SK-N-MC (cell line): Measurements from ENCODE around the gene ARID2.

Experiments
- EZH2 ChIP-seq: fragments of 200-600 bp; sonication (generic); IDR thresholded peaks from one replicate; pipeline ENCODE4 v1.6.1; 2017; ENCODE audit warnings: antibody characterized with exemption
- FOXP2 ChIP-seq: optimal IDR thresholded peaks from 2 replicates; pipeline ENCODE3; 2011; ENCODE audit warnings: mild to moderate bottlenecking, moderate library complexity; ENCODE audit not compliant: insufficient read depth; ENCODE audit errors: extremely low read length, control extremely low read depth
- POLR2AphosphoS5 ChIP-seq: IDR thresholded peaks from 2 replicates; pipeline ENCODE4 v1.6.1; 2012; ENCODE audit warnings: mild to moderate bottlenecking, low read depth, low read length, borderline replicate concordance

DNA sequence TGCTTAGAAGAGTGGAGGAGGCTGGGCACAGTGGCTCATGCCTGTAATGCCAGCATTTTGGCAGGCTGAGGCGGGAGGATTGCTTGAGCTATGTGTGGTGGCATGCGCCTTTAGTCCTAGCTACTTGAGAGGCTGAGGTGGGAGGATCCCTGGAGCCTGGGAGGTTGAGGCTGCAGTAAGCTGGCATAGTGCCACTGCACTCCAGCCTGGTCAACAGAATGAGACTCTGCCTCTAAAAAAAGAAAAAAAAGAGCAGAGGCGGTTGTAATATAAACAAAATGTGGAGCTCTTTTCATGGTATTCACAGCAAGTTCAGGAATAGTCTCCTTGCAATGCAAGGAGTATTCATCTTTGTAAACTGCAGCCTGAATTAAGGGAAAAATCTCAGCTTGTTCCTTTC lies 27.2 kb downstream of the ARID2 start:
- no peak for TF ChIP-seq EZH2
- no peak for TF ChIP-seq POLR2AphosphoS5
- TF ChIP-seq FOXP2, result no peak
